ENCODE measurements around the gene PIP4K2A. TPM values are rescaled to one million over a fixed set of nuclear protein-coding genes. Genes with fewer than 3 reads are reported as not detected.
"Not testable (repeated sequence)": the region's sequence is repeated elsewhere in the genome, so short reads cannot be mapped to it uniquely, and the experiment has no call there.

PIP4K2A gene
- polyA plus RNA-seq, 1 experiment: 24.1 TPM

DNA sequence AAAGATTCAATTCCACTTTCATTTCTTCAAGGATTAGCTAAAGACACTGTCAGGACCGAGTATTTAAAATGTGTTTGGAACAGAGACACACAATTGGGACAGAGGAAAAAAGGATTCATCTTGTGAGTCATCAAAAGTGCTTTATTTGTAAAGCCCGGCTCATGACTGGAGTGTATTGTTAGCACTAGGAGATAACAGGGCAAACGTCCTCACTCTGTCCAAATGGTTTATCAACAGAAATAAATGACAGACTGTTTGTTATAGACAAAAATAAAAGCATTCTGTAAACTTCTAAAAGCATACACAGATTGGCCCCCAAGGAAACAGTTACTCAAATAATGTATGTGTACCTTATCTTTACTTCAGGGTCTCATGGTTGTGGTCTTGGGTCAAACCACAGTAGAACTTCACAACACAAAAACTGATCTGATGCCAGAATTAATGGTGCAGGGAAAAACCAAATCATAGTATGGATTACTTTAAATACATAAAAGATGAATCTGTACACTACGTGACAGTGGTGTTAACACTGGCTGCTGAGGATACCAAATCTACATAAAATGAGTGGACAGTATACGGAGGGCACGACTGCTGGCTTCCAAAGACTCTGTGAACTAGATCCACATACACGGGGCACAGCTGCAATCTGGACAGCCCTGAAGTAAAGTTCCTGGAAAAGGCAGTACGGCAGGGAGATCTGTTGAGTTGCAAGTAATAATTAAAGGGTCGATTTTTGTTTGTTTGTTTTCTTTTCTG lies 179.4 kb downstream of the PIP4K2A start:
- H3K27ac ChIP-seq (ENCODE audit: low read depth, low read length): no peak overlapping the region
- CTCF ChIA-PET: interaction anchor here (0.6 kb wide), 1 partner anchor 525 kb away, joined by 3 read pairs; no protein-coding TSS in a partner anchor
- H3K4me3 ChIP-seq (ENCODE audit: low read depth, low read length): no peak overlapping the region
- H3K9me3 ChIP-seq (ENCODE audit: control insufficient read depth, insufficient read depth, low read length): peaks cover 6% of the 10 kb centered on the region
- POLR2A ChIA-PET: no interaction called here
- no peak for DNase-seq (ENCODE audit: low read depth, low spot score)
- no peak for TF ChIP-seq CTCF (IDR thresholded peaks at IDR 0.05; ENCODE audit: low read depth, low read length)
- H3K27me3 ChIP-seq (ENCODE audit: control insufficient read depth, insufficient read depth, low read length): no peaks in the 10 kb centered on the region

GRCh38 chr10:22531441-22531840 lies 182.9 kb downstream of the PIP4K2A start:
- no peak overlapping the region for H3K4me3 ChIP-seq (ENCODE audit: low read depth, low read length)
- CTCF ChIA-PET: no interaction called here
- TF ChIP-seq CTCF (IDR thresholded peaks at IDR 0.05; ENCODE audit: low read depth, low read length): no peak
- no peaks in the 10 kb centered on the region for H3K27me3 ChIP-seq (ENCODE audit: control insufficient read depth, insufficient read depth, low read length)
- no peak overlapping the region for H3K27ac ChIP-seq (ENCODE audit: low read depth, low read length)
- POLR2A ChIA-PET: no interaction called here
- no peak for DNase-seq (ENCODE audit: low read depth, low spot score)
- H3K9me3 ChIP-seq (ENCODE audit: control insufficient read depth, insufficient read depth, low read length): peaks cover 8% of the 10 kb centered on the region

GRCh38 chr10:22531008-22531407 lies 183.4 kb downstream of the PIP4K2A start:
- H3K27ac ChIP-seq (ENCODE audit: low read depth, low read length): no peak overlapping the region
- CTCF ChIA-PET: no interaction called here
- no peak for TF ChIP-seq CTCF (IDR thresholded peaks at IDR 0.05; ENCODE audit: low read depth, low read length)
- no peak overlapping the region for H3K4me3 ChIP-seq (ENCODE audit: low read depth, low read length)
- peaks cover 8% of the 10 kb centered on the region for H3K9me3 ChIP-seq (ENCODE audit: control insufficient read depth, insufficient read depth, low read length)
- peaks cover 3% of the 10 kb centered on the region for H3K27me3 ChIP-seq (ENCODE audit: control insufficient read depth, insufficient read depth, low read length)
- DNase-seq (ENCODE audit: low read depth, low spot score): no peak
- POLR2A ChIA-PET: no interaction called here

DNA sequence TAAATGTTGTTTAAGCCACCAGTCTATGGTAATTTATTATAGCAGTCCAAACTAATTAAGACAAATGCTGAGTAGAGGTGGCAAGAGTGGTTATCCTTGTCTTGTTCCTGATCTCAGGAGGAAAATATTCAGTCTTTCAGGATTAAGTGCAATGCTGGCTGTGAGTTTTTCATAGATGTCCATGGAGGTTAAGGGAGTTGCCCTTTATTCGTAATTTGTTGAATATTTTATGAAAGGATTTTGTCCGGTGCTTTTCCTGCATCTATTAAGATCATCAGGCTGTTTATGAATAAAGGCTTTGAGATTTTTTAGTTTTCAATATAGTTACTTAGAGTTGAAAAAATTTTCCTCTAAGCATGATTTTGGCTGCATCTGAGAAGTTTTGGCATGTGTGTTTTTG lies 186.9 kb downstream of the PIP4K2A start:
- ChIA-PET CTCF (no interaction called here), POLR2A (no interaction called here)
- H3K27me3 ChIP-seq (ENCODE audit: control insufficient read depth, insufficient read depth, low read length): peaks cover 5% of the 10 kb centered on the region
- no peak for DNase-seq (ENCODE audit: low read depth, low spot score)
- TF ChIP-seq CTCF (IDR thresholded peaks at IDR 0.05; ENCODE audit: low read depth, low read length): no peak
- H3K9me3 ChIP-seq (ENCODE audit: control insufficient read depth, insufficient read depth, low read length): peaks cover 8% of the 10 kb centered on the region
- no peak overlapping the region for H3K27ac ChIP-seq (ENCODE audit: low read depth, low read length)
- no peak overlapping the region for H3K4me3 ChIP-seq (ENCODE audit: low read depth, low read length)

DNA sequence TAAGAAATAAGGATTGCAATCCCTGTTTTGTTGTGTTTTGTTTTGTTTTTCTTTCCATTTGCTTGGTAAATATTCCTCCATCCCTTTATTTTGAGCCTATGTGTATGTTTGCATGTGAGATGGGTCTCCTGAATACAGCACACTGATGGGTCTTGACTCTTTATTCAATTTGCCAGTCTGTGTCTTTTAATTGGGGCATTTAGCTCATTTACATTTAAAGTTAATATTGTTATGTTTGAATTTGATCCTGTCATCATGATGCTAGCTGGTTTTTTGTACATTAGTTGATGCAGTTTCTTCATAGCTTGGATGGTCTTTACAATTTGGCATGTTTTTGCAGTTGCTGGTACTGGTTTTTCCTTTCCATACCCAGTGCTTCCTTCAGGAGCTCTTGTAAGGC lies 190.0 kb downstream of the PIP4K2A start:
- POLR2A ChIA-PET; H3K9me3 ChIP-seq (ENCODE audit: control insufficient read depth, insufficient read depth, low read length); DNase-seq (ENCODE audit: low read depth, low spot score); CTCF ChIA-PET; H3K4me3 ChIP-seq (ENCODE audit: low read depth, low read length); H3K27ac ChIP-seq (ENCODE audit: low read depth, low read length); H3K27me3 ChIP-seq (ENCODE audit: control insufficient read depth, insufficient read depth, low read length): not testable (repeated sequence)

DNA sequence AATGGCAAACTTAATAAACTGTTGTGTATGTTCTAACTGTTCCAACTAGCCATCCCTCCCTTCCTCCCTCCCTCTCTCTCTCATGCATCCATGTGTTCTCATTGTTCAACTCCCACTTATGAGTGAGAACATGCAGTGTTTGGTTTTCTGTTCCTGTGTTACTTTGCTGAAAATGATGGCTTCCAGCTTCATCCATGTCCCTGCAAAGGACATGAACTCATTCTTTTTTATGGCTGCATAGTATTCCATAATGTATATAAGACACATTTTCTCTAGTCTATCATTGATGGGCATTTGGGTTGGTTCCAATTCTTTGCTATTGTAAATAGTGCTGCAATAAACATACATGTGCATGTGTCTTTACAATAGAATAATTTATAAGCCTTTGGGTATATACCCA lies 193.7 kb downstream of the PIP4K2A start:
- POLR2A ChIA-PET; CTCF ChIA-PET; H3K27me3 ChIP-seq (ENCODE audit: control insufficient read depth, insufficient read depth, low read length); H3K27ac ChIP-seq (ENCODE audit: low read depth, low read length); DNase-seq (ENCODE audit: low read depth, low spot score); H3K9me3 ChIP-seq (ENCODE audit: control insufficient read depth, insufficient read depth, low read length); H3K4me3 ChIP-seq (ENCODE audit: low read depth, low read length): not testable (repeated sequence)
